OCI-LY1 (cell line): ENCODE data around the gene RRN3.

Experiments
- H2AFZ ChIP-seq: fragments of 200-600 bp; sonication (generic), shearing (Covaris generic); 2 replicates; pipeline ENCODE4 v1.6.0; 2014; ENCODE audit warnings: antibody characterized with exemption, mild to moderate bottlenecking, low read length
- H3F3A ChIP-seq: fragments of 200-600 bp; sonication (generic), shearing (Covaris generic); 2 replicates; pipeline ENCODE4 v1.6.0; 2014; ENCODE audit warnings: mild to moderate bottlenecking, antibody characterized with exemption, low read length, moderate library complexity; ENCODE audit not compliant: insufficient read depth
- H3K27ac ChIP-seq: fragments of 200-600 bp; sonication (generic); 2 replicates; pipeline ENCODE4 v1.5.1; 2014; ENCODE audit warnings: low read length, mixed run types, mild to moderate bottlenecking, low read depth; ENCODE audit not compliant: poor library complexity, severe bottlenecking
- H3K27me3 ChIP-seq: fragments of 200-600 bp; sonication (generic); 2 replicates; pipeline ENCODE4 v1.6.0; 2014; ENCODE audit warnings: antibody characterized with exemption, mild to moderate bottlenecking, low read length, moderate library complexity; ENCODE audit not compliant: insufficient read depth
- H3K36me3 ChIP-seq: fragments of 200-600 bp; sonication (generic); 2 replicates; pipeline ENCODE4 v1.6.1; 2014; ENCODE audit warnings: mild to moderate bottlenecking, antibody characterized with exemption, low read length, moderate library complexity, mixed read lengths; ENCODE audit not compliant: insufficient read depth
- H3K4me1 ChIP-seq: fragments of 200-600 bp; sonication (generic); 2 replicates; pipeline ENCODE4 v1.5.1; 2014; ENCODE audit warnings: mild to moderate bottlenecking, low read length, moderate library complexity; ENCODE audit not compliant: insufficient read depth, severe bottlenecking
- H3K4me2 ChIP-seq: fragments of 200-600 bp; sonication (generic), shearing (Covaris generic); 2 replicates; pipeline ENCODE4 v1.6.1; 2014; ENCODE audit warnings: low read length
- H3K4me3 ChIP-seq: fragments of 200-600 bp; sonication (generic); 2 replicates; pipeline ENCODE4 v1.5.1; 2014; ENCODE audit warnings: low read length, low read depth, mild to moderate bottlenecking, mixed read lengths; ENCODE audit not compliant: poor library complexity, severe bottlenecking
- H3K79me2 ChIP-seq: fragments of 200-600 bp; shearing (Covaris generic); 2 replicates; pipeline ENCODE4 v1.6.1; 2016; ENCODE audit warnings: mixed run types, low read length, mixed read lengths; ENCODE audit not compliant: insufficient read depth
- H3K9ac ChIP-seq: fragments of 200-600 bp; sonication (generic), shearing (Covaris generic); 2 replicates; pipeline ENCODE4 v1.6.1; 2014; ENCODE audit warnings: mild to moderate bottlenecking, low read length, mixed read lengths
- H3K9me2 ChIP-seq: fragments of 200-600 bp; sonication (generic), shearing (Covaris generic); 2 replicates; pipeline ENCODE4 v1.6.1; 2014; ENCODE audit warnings: low read depth, mild to moderate bottlenecking, low read length, mixed read lengths
- H3K9me3 ChIP-seq: fragments of 200-600 bp; shearing (Covaris generic); 2 replicates; pipeline ENCODE4 v1.6.1; 2014; ENCODE audit warnings: low read length, mixed read lengths
- H4K20me1 ChIP-seq: fragments of 200-600 bp; sonication (generic), shearing (Covaris generic); 2 replicates; pipeline ENCODE4 v1.6.0; 2016; ENCODE audit warnings: mild to moderate bottlenecking, low read length; ENCODE audit not compliant: insufficient read depth
- CTCF ChIP-seq: fragments of 200-600 bp; sonication (generic), shearing (Covaris generic); IDR thresholded peaks from 2 replicates; pipeline ENCODE4 v1.5.1; 2017; ENCODE audit warnings: mild to moderate bottlenecking, antibody characterized with exemption, low read length, moderate library complexity, mixed read lengths
- EZH2 ChIP-seq: fragments of 200-600 bp; sonication (generic), shearing (Covaris generic); IDR thresholded peaks from 2 replicates; pipeline ENCODE4 v1.8.0; 2017; ENCODE audit warnings: borderline replicate concordance, mixed run types, mild to moderate bottlenecking, antibody characterized with exemption, low read length, moderate library complexity, mixed read lengths

Gene RRN3

GRCh38 chr16:15041271-15042004 lies 52.6 kb downstream of the RRN3 start:
- Histone ChIP-seq H3K27ac (no peak overlapping the region), H3K9ac (no peak overlapping the region), H3K4me2 (no peak overlapping the region)

GRCh38 chr16:15038689-15039088 lies 55.4 kb downstream of the RRN3 start:
- no peak overlapping the region for H2AFZ ChIP-seq
- no peaks in the 10 kb centered on the region for H3F3A ChIP-seq
- no peaks in the 10 kb centered on the region for H3K9me2 ChIP-seq
- no peaks in the 10 kb centered on the region for H3K4me1 ChIP-seq
- H3K79me2 ChIP-seq: no peaks in the 10 kb centered on the region
- H3K27me3 ChIP-seq: no peaks in the 10 kb centered on the region
- H3K4me3 ChIP-seq: no peak overlapping the region
- H3K9me3 ChIP-seq: no peaks in the 10 kb centered on the region
- no peak overlapping the region for H3K4me2 ChIP-seq
- H3K27ac ChIP-seq: no peak overlapping the region
- TF ChIP-seq CTCF (no peak), EZH2 (no peak)
- H3K36me3 ChIP-seq: peaks cover 80% of the 10 kb centered on the region
- no peak overlapping the region for H3K9ac ChIP-seq
- H4K20me1 ChIP-seq: no peaks in the 10 kb centered on the region

More at GRCh38 chr16:15041271-15042004, 52.6 kb downstream of the RRN3 start:
- Histone ChIP-seq H2AFZ (no peak overlapping the region), H3K9me2 (no peaks in the 10 kb centered on the region), H3K4me3 (no peak overlapping the region), H4K20me1 (no peaks in the 10 kb centered on the region), H3K9me3 (no peaks in the 10 kb centered on the region), H3F3A (no peaks in the 10 kb centered on the region), H3K4me1 (no peaks in the 10 kb centered on the region), H3K36me3 (peaks cover 59% of the 10 kb centered on the region), H3K27me3 (no peaks in the 10 kb centered on the region), H3K79me2 (no peaks in the 10 kb centered on the region)
- no peak for TF ChIP-seq EZH2
- no peak for TF ChIP-seq CTCF

- H3K4me3 ChIP-seq: no peak overlapping the region
- no peak for TF ChIP-seq EZH2
- TF ChIP-seq CTCF: no peak
- H3F3A ChIP-seq: no peaks in the 10 kb centered on the region
- no peaks in the 10 kb centered on the region for H3K9me2 ChIP-seq
- no peaks in the 10 kb centered on the region for H3K79me2 ChIP-seq
- no peaks in the 10 kb centered on the region for H3K27me3 ChIP-seq
- no peaks in the 10 kb centered on the region for H3K9me3 ChIP-seq
- no peaks in the 10 kb centered on the region for H4K20me1 ChIP-seq
- no peak overlapping the region for H3K9ac ChIP-seq
- H3K4me1 ChIP-seq: peaks cover 3% of the 10 kb centered on the region
- peaks cover 89% of the 10 kb centered on the region for H3K36me3 ChIP-seq
- H2AFZ ChIP-seq: no peak overlapping the region
- H3K4me2 ChIP-seq: no peak overlapping the region
- no peak overlapping the region for H3K27ac ChIP-seq
Observed at GRCh38 chr16:15037745-15038144, 56.3 kb downstream of the RRN3 start.
